Activated CD4-positive, alpha-beta memory T cell treated with anti-CD3 and anti-CD28 coated beads for 36 hours (primary cell): ENCODE results near the gene MVB12B. TPM values are rescaled to one million over a fixed set of nuclear protein-coding genes. Genes with fewer than 3 reads are reported as not detected.

Experiments
- CTCF ChIA-PET: fragments of 350-600 bp; sonication (Branson Sonifier 250); formaldehyde crosslinking; loops from one replicate; lab custom pipeline; 2021; ENCODE audit warnings: antibody characterized with exemption, inconsistent platforms; lab: Charles Lee
- POLR2A ChIA-PET: fragments of 350-600 bp; sonication (Branson Sonifier 250); formaldehyde crosslinking; loops from one replicate; lab custom pipeline; 2021; ENCODE audit warnings: antibody characterized with exemption; lab: Charles Lee
- DNase-seq: peaks from one replicate; pipeline ENCODE4 v3.0.0-alpha.2; 2020
- H3K27ac Mint-ChIP-seq: one replicate; pipeline ENCODE4 v1.8.0; 2021; ENCODE audit warnings: mixed read lengths
- H3K27me3 Mint-ChIP-seq: one replicate; pipeline ENCODE4 v1.8.0; 2021; ENCODE audit warnings: mixed read lengths
- H3K36me3 Mint-ChIP-seq: one replicate; pipeline ENCODE4 v1.8.0; 2021; ENCODE audit warnings: mixed read lengths
- H3K4me1 Mint-ChIP-seq: one replicate; pipeline ENCODE4 v1.8.0; 2021; ENCODE audit warnings: low read depth, mixed read lengths
- H3K4me3 Mint-ChIP-seq: one replicate; pipeline ENCODE4 v1.8.0; 2021; ENCODE audit warnings: mild to moderate bottlenecking, mixed read lengths
- H3K9me3 Mint-ChIP-seq: one replicate; pipeline ENCODE4 v1.8.0; 2021; ENCODE audit warnings: mixed read lengths
- intact Hi-C: fragments of 100-400 bp; cut with micrococcal nuclease; formaldehyde crosslinking; loops from one replicate; pipeline ENCODE4 v1.15.1; 2023
- total RNA-seq, 2 experiments: library from RNA; stranded (reverse); gene quantifications; one replicate each; pipeline ENCODE4 v1.2.3, GENCODE V29; 2021

The MVB12B gene
- total RNA-seq, 2 experiments from 2014 or later, result 1.1 to 1.4 TPM

DNA sequence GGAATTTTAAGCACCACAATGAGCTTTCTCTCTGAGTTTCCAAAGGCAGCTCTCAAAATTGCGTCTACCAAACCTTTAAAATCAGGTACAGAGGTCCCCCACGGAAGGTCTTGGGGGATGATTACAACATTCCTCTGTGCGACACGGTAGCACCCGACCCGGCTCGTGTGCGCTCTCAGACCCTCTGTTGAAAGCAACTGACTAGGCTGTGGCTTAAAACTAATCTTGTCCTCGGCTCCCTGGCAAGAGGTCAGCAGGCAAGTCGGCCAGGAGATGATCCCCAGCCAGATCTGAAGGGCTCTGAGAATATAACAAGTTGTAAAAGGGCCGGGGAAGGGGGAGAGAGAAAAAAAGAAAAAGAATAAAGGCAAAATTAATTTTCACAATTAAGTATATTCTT, 194.5 kb downstream of the MVB12B start:
- Mint-ChIP-seq H3K9me3 (no peaks in the 10 kb centered on the region), H3K36me3 (no peaks in the 10 kb centered on the region), H3K4me1 (peaks cover 64% of the 10 kb centered on the region), H3K4me3 (no peak overlapping the region), H3K27me3 (peaks cover 39% of the 10 kb centered on the region), H3K27ac (no peak overlapping the region)
- CTCF ChIA-PET, result no interaction called here
- intact Hi-C loops, result no loop called here
- POLR2A ChIA-PET, result no interaction called here
- DNase-seq, result no peak

DNA sequence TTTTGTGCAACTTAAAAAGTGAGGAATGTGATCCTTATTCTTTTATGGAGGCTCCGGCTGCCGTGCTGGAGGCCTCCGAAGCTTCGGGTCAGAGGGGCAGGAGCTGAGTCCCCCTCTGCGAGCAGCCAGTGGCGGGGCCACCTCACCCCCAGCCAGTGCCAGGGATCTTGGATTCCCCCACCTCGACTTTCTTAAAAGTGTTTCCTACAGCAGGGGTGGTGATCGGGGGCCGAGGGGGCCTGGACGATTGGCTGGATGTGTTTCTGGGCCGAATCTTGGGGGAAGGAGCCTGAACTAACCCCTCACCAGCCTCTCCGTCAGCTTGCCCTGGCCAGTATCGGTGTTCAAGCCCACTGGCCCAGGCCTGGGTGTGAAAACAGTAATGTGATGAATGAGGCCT, 194.9 kb downstream of the MVB12B start:
- peaks cover 37% of the 10 kb centered on the region for H3K27me3 Mint-ChIP-seq
- POLR2A ChIA-PET, result no interaction called here

DNA sequence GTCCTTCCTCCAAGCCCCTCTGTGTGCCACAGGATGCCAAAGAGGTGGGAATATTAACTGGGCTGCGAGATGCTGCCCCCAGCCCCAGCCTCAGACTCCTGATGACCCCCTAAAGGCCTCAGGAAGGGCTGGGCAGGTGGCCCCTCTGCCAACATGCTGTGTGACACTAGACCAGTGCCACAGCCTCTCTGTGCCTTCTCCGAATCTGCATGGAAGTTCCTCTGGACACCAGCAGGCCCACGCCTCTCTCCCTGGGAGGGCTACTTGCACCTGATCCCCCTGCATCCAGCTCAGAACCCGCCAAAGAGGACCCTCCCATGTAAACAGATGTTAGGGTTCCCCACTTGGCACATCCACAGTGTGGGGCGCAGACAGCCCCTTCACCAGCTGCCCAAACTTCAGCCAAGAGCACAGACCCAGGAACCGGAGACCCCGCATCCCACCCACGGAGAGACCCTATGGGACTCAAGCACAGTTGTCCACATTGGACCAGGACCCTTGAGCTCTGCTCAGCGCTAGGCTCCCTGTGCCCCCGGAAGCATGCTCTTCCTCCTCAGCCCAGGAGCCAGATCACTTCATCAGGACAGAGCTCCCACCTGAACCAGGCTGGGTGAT, 195.5 kb downstream of the MVB12B start:
- intact Hi-C loops, result no loop called here
- no peak for DNase-seq
- POLR2A ChIA-PET, result no interaction called here
- Mint-ChIP-seq H3K4me3 (no peak overlapping the region), H3K9me3 (no peaks in the 10 kb centered on the region), H3K27ac (no peak overlapping the region), H3K36me3 (no peaks in the 10 kb centered on the region), H3K4me1 (peaks cover 55% of the 10 kb centered on the region), H3K27me3 (peaks cover 33% of the 10 kb centered on the region)
- CTCF ChIA-PET, result interaction anchor here (1.7 to 2.0 kb wide), 2 partner anchors 21 to 36 kb away, joined by 4 to 5 read pairs; no protein-coding TSS in a partner anchor

More for the DNA sequence above, 194.9 kb downstream of the MVB12B start:
- intact Hi-C loops, result no loop called here
- Mint-ChIP-seq H3K27ac (no peak overlapping the region), H3K9me3 (no peaks in the 10 kb centered on the region), H3K4me1 (peaks cover 61% of the 10 kb centered on the region), H3K36me3 (no peaks in the 10 kb centered on the region), H3K4me3 (no peak overlapping the region)
- DNase-seq, result no peak
- CTCF ChIA-PET, result interaction anchor here (2.0 kb wide), 1 partner anchor 20 kb away, joined by 5 read pairs; no protein-coding TSS in a partner anchor

DNA sequence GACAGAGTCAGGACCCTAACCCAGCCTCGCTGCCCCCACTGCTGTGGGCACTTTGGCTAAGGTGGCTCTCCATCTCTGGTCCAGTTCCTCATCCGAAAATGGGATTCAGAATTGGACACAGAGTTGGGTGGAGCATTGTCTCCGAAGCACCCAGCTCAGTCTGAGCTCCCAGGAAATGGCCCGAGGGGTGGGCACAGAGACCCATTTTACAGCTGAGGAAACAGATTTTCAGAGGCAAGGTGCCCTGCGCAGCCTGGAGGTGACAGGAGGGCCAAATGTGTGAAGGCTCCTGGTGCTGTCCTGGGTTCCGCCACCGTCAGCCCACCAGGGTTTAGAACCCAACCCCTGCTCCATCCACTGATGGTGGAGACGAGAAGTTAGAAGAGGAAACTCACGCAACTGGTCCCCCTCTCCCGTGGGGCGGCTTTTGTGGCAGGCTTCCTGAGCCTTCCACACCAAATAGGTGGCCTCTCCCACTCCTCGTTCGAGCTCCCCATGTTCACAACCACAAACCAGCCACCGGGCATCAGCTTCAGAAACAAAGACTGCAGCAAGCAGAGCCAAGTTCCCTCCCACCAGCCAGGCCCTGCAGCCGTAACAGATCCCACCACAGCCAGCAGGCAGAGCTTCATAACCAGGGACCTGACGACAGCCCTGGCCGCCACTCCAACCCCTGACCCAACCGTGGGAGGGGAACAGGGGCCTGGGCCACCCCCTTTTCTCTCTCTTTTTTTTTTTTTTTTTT, 196.2 kb downstream of the MVB12B start:
- no peaks in the 10 kb centered on the region for H3K9me3 Mint-ChIP-seq
- no peak for DNase-seq
- H3K27ac Mint-ChIP-seq, result no peak overlapping the region
- POLR2A ChIA-PET, result no interaction called here
- H3K36me3 Mint-ChIP-seq, result no peaks in the 10 kb centered on the region
- no peak overlapping the region for H3K4me3 Mint-ChIP-seq
- H3K4me1 Mint-ChIP-seq, result peaks cover 48% of the 10 kb centered on the region
- intact Hi-C loops, result no loop called here
- H3K27me3 Mint-ChIP-seq, result peaks cover 29% of the 10 kb centered on the region
- CTCF ChIA-PET, result interaction anchor here (1.7 to 2.0 kb wide), 2 partner anchors 21 to 35 kb away, joined by 4 to 5 read pairs; no protein-coding TSS in a partner anchor

DNA sequence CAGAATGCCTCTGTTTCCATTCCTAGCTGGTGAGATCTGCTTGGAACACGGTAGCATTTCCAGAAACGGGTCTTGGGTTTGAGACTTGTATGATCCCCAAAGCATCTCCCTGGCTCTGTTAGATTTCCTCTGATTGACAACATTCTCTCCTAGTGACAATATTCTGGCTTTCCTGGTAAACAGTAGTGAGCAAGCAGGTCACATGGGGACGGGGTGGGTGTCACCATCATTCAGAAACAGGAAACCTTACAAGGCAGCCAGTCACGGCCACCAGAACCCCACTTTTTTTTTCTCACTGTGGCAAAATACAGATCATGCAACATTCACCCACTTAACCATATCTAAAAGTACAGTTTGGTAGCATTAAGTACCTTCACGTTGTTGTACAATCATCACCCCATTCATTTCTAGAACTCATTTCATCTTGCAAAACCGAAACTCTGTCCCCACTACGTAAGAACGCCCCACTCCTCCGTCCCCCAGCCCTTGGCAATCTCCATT, 197.0 kb downstream of the MVB12B start:
- intact Hi-C loops, result no loop called here
- DNase-seq, result peak; percentile 77
- ChIA-PET POLR2A (no interaction called here), CTCF (interaction anchor here (1.7 to 2.2 kb wide), 4 partner anchors 22 to 34 kb away, joined by 4 to 8 read pairs (median 6); no protein-coding TSS in a partner anchor)
- Mint-ChIP-seq H3K4me3 (no peak overlapping the region), H3K4me1 (peaks cover 40% of the 10 kb centered on the region), H3K9me3 (no peaks in the 10 kb centered on the region), H3K27ac (peak overlapping the region; percentile 19), H3K36me3 (no peaks in the 10 kb centered on the region), H3K27me3 (peaks cover 21% of the 10 kb centered on the region)

DNA sequence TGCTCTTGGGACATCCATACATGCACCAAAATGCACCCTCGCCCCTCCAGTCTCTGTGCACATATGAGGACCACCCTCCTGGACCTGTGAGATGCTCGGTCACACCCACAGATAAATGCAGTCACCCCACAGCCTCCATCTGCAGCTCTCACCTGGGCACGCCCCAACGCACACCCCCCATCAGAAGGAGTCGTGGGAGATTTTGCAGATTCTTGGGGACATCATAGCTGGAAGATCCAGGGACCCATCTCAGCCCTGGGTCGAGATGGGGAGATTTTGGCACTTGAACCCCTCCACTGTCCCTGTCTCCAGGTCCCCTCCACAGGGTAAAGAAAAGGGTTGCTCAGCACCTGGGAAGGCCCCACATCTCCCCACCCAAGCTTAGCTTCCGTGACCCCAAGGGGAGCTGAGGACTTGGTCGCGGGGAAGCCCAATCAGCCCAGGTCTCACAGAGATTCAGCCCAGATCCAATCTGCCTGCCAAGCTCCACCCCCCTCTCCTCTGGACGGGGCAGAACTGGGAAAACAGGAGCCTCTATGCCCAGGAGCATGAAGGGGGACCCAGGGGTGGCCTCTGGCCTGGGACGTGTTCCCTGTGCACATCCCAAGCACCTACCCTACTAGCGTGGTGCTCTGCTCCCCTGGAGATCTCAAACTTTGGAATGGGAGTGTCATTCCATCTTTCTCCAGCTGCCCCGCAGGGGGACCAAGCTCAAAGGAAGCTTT, 197.9 kb downstream of the MVB12B start:
- no peak overlapping the region for H3K4me3 Mint-ChIP-seq
- H3K9me3 Mint-ChIP-seq, result no peaks in the 10 kb centered on the region
- H3K27ac Mint-ChIP-seq, result peak overlapping the region; percentile 19
- DNase-seq, result no peak
- ChIA-PET CTCF (interaction anchor here (0.9 to 2.2 kb wide), 6 partner anchors 9 to 166 kb away, joined by 3 to 8 read pairs (median 6); no protein-coding TSS in a partner anchor), POLR2A (no interaction called here)
- H3K27me3 Mint-ChIP-seq, result peaks cover 13% of the 10 kb centered on the region
- H3K4me1 Mint-ChIP-seq, result peaks cover 31% of the 10 kb centered on the region
- intact Hi-C loops, result loop anchor here (1.0 kb wide), 1 partner anchor 7 kb away; no protein-coding TSS in a partner anchor
- no peaks in the 10 kb centered on the region for H3K36me3 Mint-ChIP-seq

DNA sequence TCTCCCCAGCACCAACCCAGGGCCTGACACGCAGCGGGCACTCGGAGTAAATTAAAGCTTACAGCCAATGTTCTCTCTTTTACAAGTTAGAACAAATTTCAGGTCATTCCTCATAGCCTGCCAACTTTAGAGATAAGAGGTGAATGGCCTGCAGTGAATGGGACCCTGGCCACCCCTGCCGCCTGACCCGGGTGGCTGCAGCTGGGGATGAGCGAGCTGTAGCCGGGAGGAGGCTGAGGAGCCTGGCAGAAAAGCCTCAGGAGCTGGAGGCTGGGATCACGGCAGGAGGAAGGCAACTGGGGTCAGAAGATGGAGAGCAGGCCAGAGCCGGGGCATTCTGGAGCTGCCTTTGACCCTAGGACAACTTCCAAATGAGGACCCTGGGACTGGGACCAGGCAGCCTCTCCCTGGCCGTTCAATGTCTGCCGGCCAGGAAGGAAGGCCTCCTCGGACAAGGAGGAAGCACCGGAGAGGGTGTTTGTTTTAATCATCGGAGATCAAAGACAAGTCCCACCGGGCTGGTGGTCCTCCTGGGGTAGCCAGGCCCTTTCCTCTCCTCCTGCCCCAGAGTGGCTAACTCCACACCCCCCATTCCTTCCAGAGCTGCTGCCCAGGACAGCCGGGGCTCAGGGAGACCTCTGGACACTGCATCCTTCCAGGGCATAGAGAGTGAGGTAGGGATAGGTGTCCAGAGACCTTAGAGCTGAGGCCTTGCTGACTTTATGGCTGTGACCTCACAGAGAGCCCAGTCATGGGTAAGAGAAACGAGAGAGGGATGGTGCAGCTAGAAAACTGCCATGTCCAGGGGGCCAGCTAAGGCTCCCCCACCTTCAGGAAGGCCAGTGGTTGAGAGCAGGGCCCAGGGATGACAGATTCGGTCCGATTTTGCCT, 199.8 kb downstream of the MVB12B start:
- Mint-ChIP-seq H3K4me3 (no peak overlapping the region), H3K36me3 (no peaks in the 10 kb centered on the region), H3K4me1 (peaks cover 23% of the 10 kb centered on the region), H3K9me3 (no peaks in the 10 kb centered on the region), H3K27ac (no peak overlapping the region), H3K27me3 (peaks cover 8% of the 10 kb centered on the region)
- ChIA-PET CTCF (interaction anchor here (1.6 to 2.2 kb wide), 3 partner anchors 11 to 31 kb away, joined by 7 to 8 read pairs (median 8); no protein-coding TSS in a partner anchor), POLR2A (no interaction called here)
- no peak for DNase-seq
- intact Hi-C loops, result no loop called here

DNA sequence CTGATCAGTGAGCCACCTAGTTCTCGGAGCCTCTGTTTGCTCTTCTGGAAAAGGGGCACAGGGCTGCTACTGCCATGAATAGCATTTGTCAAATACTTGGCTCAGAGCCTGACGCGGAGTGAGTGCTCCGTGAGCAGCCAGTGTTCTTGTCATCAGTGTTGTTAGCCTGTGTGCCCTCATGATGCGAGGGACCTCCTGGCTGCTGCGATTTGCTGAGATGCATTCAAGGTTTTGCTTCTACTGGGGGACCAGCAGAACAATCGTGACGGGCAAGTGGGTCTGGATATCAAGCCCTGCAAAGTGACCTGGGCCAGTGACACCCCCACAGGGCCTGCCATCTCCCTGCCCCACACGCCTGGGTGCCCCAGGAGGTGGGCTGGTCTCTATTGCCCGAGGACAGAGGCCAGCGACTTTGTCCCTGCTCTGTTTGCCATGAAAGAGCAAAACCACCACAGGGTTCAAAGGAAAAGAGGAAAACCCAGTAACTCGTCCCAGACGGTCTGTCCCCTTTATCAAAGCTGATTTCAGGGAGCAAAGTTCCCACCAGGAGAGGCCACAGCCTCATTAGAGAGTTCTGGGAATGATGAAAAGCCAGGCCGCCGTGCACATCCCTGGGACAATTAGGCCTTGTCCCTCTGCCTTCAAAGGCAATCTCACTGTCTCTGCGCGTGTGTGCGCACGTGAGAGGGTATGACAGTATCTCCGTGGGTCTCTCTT, 200.6 kb downstream of the MVB12B start:
- no peaks in the 10 kb centered on the region for H3K9me3 Mint-ChIP-seq
- no peak for DNase-seq
- intact Hi-C loops, result no loop called here
- ChIA-PET POLR2A (no interaction called here), CTCF (no interaction called here)
- H3K27ac Mint-ChIP-seq, result no peak overlapping the region
- H3K4me3 Mint-ChIP-seq, result no peak overlapping the region
- peaks cover 21% of the 10 kb centered on the region for H3K4me1 Mint-ChIP-seq
- no peaks in the 10 kb centered on the region for H3K36me3 Mint-ChIP-seq
- H3K27me3 Mint-ChIP-seq, result peaks cover 6% of the 10 kb centered on the region

DNA sequence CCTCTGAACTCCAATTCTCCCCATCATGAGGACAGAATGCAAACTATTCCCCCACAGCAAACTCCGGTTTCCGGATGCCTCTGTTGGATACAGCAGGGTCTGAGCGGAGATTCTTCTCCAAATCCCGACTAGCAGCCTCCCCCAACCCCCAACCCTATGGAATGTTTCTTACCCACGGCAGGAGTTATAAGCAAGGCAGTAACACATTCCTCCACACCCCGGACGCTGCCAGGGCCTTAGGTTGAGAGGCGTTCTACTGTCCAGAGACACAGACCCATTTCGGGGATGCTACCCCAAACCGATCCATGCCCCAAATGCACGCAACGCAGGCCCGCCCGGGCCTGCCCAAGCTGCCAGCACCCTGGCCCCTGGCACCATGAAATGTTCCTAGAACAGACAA, 201.5 kb downstream of the MVB12B start:
- CTCF ChIA-PET, result no interaction called here

DNA sequence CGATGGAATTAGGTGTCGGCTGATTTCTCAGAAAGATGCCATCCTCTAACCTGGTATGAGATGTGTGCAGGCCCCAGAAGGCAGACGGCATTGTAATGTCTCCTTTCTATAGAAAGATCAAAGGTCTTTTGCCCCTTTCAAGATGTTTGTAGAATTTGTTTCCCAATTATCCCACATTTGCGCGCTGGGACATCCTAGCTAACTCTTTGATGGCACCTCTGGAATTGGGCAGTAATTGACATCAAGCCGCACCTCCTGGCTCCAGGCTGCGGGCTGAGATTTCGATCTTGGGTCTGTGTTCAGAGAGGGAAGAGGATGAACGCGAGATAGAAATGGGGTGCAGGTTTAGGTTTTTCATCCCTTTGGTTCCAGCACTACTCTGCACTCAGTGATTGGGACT, 202.3 kb downstream of the MVB12B start:
- no peaks in the 10 kb centered on the region for H3K9me3 Mint-ChIP-seq
- H3K27ac Mint-ChIP-seq, result no peak overlapping the region
- no peaks in the 10 kb centered on the region for H3K36me3 Mint-ChIP-seq
- ChIA-PET POLR2A (no interaction called here), CTCF (no interaction called here)
- peaks cover 5% of the 10 kb centered on the region for H3K4me1 Mint-ChIP-seq
- H3K27me3 Mint-ChIP-seq, result peaks cover 6% of the 10 kb centered on the region
- intact Hi-C loops, result no loop called here
- H3K4me3 Mint-ChIP-seq, result no peak overlapping the region
- DNase-seq, result no peak

More for the DNA sequence above, 201.5 kb downstream of the MVB12B start:
- DNase-seq, result no peak
- H3K27me3 Mint-ChIP-seq, result peaks cover 6% of the 10 kb centered on the region
- POLR2A ChIA-PET, result no interaction called here
- H3K36me3 Mint-ChIP-seq, result no peaks in the 10 kb centered on the region
- no peaks in the 10 kb centered on the region for H3K9me3 Mint-ChIP-seq
- intact Hi-C loops, result no loop called here
- H3K4me3 Mint-ChIP-seq, result no peak overlapping the region
- peaks cover 12% of the 10 kb centered on the region for H3K4me1 Mint-ChIP-seq
- no peak overlapping the region for H3K27ac Mint-ChIP-seq
